ENCODE data around the gene CORIN. TPM values are rescaled to one million over a fixed set of nuclear protein-coding genes. Genes with fewer than 3 reads are reported as not detected.

CORIN gene
- total RNA-seq, 2 donors from 2014 or later = 0.26 to 0.41 TPM

DNA sequence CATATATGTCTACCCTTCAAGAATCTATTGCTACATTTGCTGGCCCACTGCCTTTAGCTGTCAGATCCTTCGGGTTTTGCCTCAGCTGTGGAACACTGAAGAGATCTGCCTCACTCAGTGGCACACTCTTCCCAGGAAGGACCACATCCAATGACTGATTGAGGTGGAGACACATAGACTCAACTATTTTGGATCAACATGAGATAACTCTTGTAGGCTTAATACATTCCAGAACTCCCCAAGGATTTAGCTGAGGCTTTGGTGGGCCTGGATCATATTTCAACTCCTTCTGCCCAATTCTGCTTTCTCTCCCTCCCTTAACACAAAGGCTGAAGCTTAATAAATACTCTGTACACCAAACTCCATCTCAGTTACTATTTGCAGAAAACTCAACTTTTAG, 100.5 kb downstream of the CORIN start:
- no peak for ATAC-seq (replicated peaks)
- no peaks in the 10 kb centered on the region for H3K27me3 Mint-ChIP-seq
- no peaks in the 10 kb centered on the region for H3K4me1 Mint-ChIP-seq
- H3K36me3 Mint-ChIP-seq (ENCODE audit: low read depth) = no peaks in the 10 kb centered on the region
- H3K9me3 Mint-ChIP-seq = no peaks in the 10 kb centered on the region
- H3K27ac Mint-ChIP-seq = no peak overlapping the region
- H3K4me3 Mint-ChIP-seq = no peak overlapping the region

DNA sequence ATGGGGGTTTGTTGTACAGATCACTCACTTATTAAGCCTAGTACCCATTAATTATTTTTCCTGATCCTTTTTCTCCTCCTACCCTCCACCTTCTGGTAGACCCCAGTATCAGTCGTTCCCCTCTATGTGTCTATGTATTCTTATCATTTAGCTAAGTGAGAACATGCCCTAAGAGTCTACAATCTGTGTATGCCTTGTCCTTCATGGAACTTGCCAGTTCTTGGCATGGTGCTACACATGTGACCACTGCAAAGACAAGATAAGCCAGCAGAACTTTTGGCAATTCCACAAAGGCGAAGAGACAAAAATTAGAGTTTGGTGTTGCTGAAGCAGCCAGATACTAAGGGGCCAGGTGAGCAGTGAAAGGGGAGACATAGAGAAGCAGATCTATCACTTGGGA, 101.3 kb downstream of the CORIN start:
- Mint-ChIP-seq H3K4me1 (no peaks in the 10 kb centered on the region), H3K27ac (no peak overlapping the region)

DNA sequence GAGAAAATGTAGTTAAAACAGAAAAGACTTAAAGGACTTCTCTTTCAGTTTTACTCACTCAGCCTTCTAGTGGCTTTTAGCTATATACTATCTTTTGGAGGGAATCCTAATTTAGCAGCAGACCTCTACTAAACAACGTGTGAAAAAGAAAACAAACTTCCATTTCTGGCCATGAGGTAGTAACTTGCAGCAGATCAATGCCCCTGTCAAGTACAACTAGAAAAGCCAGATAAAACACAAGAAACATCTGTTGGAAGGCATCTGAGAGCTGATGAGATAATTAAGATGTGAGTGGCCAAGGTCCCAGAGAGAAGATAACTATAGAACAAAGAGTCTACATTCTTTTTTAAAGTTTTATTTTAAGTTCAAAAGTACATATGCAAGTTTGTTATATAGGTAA, 101.7 kb downstream of the CORIN start:
- ATAC-seq (replicated peaks) = no peak
- H3K9me3 Mint-ChIP-seq = no peaks in the 10 kb centered on the region
- H3K27me3 Mint-ChIP-seq = peaks cover 2% of the 10 kb centered on the region
- no peak overlapping the region for H3K4me3 Mint-ChIP-seq
- H3K27ac Mint-ChIP-seq = no peak overlapping the region
- H3K36me3 Mint-ChIP-seq (ENCODE audit: low read depth) = no peaks in the 10 kb centered on the region
- no peaks in the 10 kb centered on the region for H3K4me1 Mint-ChIP-seq

More for the DNA sequence above, 101.3 kb downstream of the CORIN start:
- no peak for ATAC-seq (replicated peaks)
- H3K36me3 Mint-ChIP-seq (ENCODE audit: low read depth) = no peaks in the 10 kb centered on the region
- H3K9me3 Mint-ChIP-seq = no peaks in the 10 kb centered on the region
- no peaks in the 10 kb centered on the region for H3K27me3 Mint-ChIP-seq
- no peak overlapping the region for H3K4me3 Mint-ChIP-seq

DNA sequence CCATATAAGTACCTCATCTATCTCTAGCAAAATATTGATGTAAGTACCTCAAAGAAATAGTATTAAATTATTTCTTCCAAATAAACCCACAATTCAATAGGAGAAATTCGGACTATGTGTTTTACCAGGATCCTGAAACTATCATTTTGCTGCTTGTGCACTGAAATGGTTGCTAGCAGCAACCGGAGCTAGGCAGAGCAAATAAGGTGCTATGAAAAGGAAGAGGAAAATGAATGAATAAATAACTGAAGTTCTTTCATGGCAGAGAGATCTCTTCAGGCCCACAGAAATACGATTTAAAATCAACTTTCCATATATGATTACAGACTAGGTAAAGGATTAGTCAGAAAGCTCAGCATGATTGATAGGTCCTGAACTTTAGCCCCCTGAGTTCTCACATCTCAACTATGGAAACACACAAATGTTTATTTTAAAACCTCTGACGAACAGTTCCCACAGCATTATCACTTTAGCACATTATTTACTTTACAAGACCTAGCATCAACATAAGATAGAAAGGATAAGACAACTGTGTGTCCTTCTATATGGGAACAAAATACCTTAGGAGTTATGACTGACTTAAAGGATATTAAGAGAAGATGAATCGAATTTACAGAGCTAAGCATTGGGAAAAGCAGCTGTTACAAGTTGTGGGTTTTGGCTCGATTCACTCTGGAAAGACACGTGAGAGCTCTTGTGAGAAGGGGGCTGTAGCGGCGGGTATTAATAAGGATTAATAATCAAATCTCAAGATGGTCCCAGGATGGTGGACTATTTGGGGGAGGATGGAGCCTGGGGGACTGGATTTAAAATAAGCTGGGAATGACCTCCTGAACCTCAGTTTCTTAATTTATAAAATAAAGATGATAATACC, 104.3 kb downstream of the CORIN start:
- Mint-ChIP-seq H3K27me3 (peaks cover 12% of the 10 kb centered on the region), H3K36me3 (ENCODE audit: low read depth) (no peaks in the 10 kb centered on the region), H3K4me1 (no peaks in the 10 kb centered on the region), H3K4me3 (no peak overlapping the region), H3K27ac (no peak overlapping the region), H3K9me3 (no peaks in the 10 kb centered on the region)
- no peak for ATAC-seq (replicated peaks)

DNA sequence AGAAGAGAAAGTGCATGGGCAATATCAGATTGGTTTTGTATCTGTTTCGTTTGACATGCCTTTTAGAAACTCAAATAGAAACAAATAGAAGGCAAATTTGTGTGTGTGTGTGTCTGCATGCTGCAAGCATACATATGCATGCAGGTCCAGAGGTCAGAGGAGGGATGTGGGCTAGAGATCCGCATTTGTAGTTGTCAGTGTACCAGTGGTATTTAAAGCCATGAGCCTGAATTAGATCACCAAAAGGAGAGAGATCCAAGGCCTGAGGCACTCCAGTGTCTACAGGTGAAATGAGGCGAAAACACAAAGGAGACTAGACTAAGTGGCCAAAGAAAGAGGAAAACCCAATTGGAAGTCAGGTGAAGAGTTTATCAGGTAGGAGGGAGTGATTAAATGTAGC, 106.7 kb downstream of the CORIN start:
- no peak for ATAC-seq (replicated peaks)
- Mint-ChIP-seq H3K36me3 (ENCODE audit: low read depth) (no peaks in the 10 kb centered on the region), H3K27me3 (peaks cover 12% of the 10 kb centered on the region), H3K27ac (no peak overlapping the region), H3K4me3 (no peak overlapping the region), H3K9me3 (no peaks in the 10 kb centered on the region), H3K4me1 (no peaks in the 10 kb centered on the region)

DNA sequence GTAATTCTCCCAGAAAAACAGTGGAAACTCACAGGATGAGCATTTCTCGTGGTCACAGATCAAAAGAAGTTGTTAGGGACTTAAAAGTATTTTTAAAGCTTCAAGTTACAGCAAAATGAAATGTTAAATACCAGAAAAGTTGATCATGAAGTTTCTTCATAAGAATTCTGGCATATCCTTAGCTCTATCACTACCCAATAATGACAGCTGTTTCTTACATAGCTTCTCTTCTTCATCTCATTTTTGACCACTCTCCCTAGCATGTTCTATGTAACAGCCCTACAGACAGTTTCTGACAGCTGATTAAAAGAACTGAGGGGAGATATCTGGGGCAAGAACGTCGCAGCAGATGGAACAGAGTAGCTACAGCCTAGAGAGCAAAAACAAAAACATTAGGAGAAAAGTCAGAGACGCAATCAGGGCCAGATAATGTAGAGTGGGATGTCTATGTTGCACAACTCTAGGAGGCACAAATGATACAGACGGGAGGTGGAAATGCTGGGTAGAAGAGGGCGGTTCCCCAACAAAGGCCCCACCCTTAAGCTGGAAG, 108.7 kb downstream of the CORIN start:
- no peak overlapping the region for H3K27ac Mint-ChIP-seq
- no peaks in the 10 kb centered on the region for H3K9me3 Mint-ChIP-seq
- no peaks in the 10 kb centered on the region for H3K4me1 Mint-ChIP-seq
- no peak overlapping the region for H3K4me3 Mint-ChIP-seq
- no peaks in the 10 kb centered on the region for H3K36me3 Mint-ChIP-seq (ENCODE audit: low read depth)
- ATAC-seq (replicated peaks) = no peak
- peaks cover 12% of the 10 kb centered on the region for H3K27me3 Mint-ChIP-seq

DNA sequence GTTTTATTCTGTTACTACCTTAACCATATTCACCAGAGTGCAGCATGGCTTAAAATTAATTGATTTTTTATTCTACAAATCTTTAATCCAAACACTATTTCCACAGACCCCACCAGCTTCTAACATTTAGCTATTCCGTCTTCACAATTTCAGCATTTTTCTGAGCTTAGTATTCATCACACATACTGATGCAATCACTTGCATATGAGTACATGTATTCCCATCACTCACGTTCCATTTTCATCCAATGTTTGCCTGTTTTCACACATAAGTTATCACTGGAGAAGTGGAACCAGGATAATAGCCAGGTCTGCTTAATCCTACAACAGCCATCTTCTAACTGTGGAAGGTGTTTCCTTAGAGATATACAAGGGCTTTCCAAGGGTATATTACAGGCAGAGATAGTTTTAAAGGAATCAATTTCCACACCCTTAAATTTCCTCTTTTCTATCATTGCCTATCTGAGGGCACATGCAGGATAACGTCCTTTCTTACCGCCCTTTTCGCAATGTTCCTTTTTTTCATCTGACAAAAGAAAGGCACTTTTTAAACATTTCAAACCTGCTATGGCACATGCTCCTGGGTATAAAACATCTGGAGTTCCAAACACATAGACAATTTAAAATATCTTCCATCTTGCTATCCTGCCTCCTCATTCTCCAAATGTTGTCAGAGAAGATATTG, 115.8 kb downstream of the CORIN start:
- Mint-ChIP-seq H3K27ac (no peak overlapping the region), H3K4me3 (no peak overlapping the region), H3K27me3 (peaks cover 32% of the 10 kb centered on the region), H3K36me3 (ENCODE audit: low read depth) (no peaks in the 10 kb centered on the region), H3K4me1 (no peaks in the 10 kb centered on the region), H3K9me3 (no peaks in the 10 kb centered on the region)
- no peak for ATAC-seq (replicated peaks)

DNA sequence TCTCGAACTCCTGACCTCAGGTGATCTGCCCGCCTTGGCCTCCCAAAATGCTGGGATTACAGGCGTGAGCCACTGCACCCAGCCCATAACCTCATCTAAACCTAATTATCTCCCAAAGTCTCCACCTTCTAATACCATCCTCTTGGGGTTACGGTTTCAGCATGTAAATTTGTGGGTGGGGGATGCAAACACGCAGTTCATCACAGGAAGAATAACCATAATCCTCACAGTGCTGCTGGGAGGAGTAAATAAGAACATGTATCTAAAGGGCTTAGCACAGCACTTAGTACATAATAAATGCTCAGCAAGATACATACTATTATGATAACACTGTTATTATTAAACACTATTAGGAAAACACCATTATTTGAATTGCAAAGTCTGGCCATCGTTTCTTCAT, 116.4 kb downstream of the CORIN start:
- Mint-ChIP-seq H3K27ac (no peak overlapping the region), H3K9me3 (no peaks in the 10 kb centered on the region)
- ATAC-seq (replicated peaks) = no peak

DNA sequence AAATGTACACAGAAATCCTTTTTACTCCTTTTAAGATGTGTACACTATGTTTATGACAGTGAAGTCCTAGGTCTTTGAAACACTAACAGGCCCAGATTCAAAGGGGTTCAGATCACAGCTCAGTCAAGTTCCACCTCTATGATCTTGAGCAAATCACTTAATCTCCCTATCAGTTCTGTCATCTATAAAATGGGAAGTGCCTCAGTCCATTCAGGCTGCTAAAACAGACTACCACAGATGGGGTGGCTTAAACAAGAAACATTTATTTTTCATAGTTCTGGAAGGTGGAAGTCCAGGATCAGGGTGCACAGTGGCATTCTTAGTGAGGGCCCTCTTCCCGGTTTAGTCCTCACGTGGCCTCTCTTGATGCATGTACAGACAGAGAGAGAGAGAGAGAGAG, 117.1 kb downstream of the CORIN start:
- no peak overlapping the region for H3K4me3 Mint-ChIP-seq
- H3K9me3 Mint-ChIP-seq = no peaks in the 10 kb centered on the region

More for the DNA sequence above, 116.4 kb downstream of the CORIN start:
- H3K4me3 Mint-ChIP-seq = no peak overlapping the region
- H3K4me1 Mint-ChIP-seq = no peaks in the 10 kb centered on the region
- no peaks in the 10 kb centered on the region for H3K36me3 Mint-ChIP-seq (ENCODE audit: low read depth)
- H3K27me3 Mint-ChIP-seq = peaks cover 32% of the 10 kb centered on the region

DNA sequence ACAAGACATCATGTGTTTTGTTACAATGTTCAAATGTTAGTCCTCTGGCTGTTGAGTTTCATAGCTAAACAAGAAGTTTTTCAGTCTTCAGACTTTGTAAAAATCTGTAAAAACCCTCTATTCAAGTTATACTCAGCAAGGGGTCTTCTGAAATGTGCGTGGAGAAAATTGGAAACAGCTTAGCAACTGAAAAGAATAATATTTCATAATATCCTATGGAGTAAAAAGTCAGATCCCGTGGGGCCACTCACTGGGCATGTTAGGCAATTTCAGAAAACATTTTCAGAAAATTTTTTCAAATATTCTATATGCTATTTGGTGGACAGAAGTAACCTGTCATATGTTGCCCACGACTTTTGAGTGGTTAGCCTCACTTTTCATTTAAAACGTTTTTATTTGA, 118.3 kb downstream of the CORIN start:
- H3K36me3 Mint-ChIP-seq (ENCODE audit: low read depth) = no peaks in the 10 kb centered on the region
- peaks cover 38% of the 10 kb centered on the region for H3K27me3 Mint-ChIP-seq
- H3K4me3 Mint-ChIP-seq = no peak overlapping the region
- no peak overlapping the region for H3K27ac Mint-ChIP-seq
- H3K9me3 Mint-ChIP-seq = no peaks in the 10 kb centered on the region
- H3K4me1 Mint-ChIP-seq = no peaks in the 10 kb centered on the region
- ATAC-seq (replicated peaks) = no peak

More for the DNA sequence above, 117.1 kb downstream of the CORIN start:
- no peaks in the 10 kb centered on the region for H3K4me1 Mint-ChIP-seq
- no peaks in the 10 kb centered on the region for H3K36me3 Mint-ChIP-seq (ENCODE audit: low read depth)
- H3K27ac Mint-ChIP-seq = no peak overlapping the region
- no peak for ATAC-seq (replicated peaks)
- peaks cover 32% of the 10 kb centered on the region for H3K27me3 Mint-ChIP-seq

DNA sequence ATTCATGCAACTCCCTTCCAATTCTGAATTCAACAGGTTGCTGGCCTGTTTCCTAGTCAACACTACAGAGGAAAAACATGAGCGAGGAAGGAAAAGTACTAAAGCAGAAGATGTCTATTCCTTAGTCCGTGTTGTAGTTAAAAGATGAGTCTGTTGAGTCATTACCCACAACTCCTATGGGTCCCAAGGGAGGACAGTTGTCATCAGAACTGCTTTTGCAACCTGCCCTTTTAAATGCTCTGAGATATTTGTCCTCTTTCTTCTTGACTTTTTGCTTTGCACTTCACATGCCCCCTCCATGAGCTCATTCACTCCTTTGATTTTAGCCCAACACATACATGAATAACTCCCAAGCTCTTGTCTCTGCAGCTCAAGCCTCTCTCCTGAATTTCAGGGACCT, 119.2 kb downstream of the CORIN start:
- Mint-ChIP-seq H3K27ac (no peak overlapping the region), H3K27me3 (peaks cover 38% of the 10 kb centered on the region), H3K4me3 (no peak overlapping the region), H3K9me3 (no peaks in the 10 kb centered on the region), H3K36me3 (ENCODE audit: low read depth) (no peaks in the 10 kb centered on the region), H3K4me1 (no peaks in the 10 kb centered on the region)
- ATAC-seq (replicated peaks) = no peak

DNA sequence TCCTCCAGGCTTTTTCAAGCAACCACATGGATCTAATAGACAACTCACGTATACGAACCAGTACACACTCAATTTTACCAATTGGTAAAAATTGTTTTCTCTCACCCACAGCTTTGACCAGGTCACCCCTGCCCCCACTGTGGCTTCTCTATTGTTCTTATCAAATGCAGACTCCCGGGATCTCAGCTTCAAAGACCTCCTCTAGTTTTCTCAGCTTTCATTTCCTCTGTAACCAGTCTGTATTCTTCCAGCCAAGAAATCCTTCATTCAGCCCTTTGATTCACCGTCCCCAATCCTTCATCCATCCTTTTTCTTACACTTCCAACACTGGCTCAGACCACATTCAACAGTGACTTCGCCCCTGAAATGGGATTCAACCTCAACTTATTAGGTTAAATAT, 120.7 kb downstream of the CORIN start:
- no peak for ATAC-seq (replicated peaks)
- no peak overlapping the region for H3K4me3 Mint-ChIP-seq
- no peaks in the 10 kb centered on the region for H3K9me3 Mint-ChIP-seq
- H3K4me1 Mint-ChIP-seq = no peaks in the 10 kb centered on the region
- no peaks in the 10 kb centered on the region for H3K36me3 Mint-ChIP-seq (ENCODE audit: low read depth)
- H3K27ac Mint-ChIP-seq = no peak overlapping the region
- peaks cover 27% of the 10 kb centered on the region for H3K27me3 Mint-ChIP-seq

DNA sequence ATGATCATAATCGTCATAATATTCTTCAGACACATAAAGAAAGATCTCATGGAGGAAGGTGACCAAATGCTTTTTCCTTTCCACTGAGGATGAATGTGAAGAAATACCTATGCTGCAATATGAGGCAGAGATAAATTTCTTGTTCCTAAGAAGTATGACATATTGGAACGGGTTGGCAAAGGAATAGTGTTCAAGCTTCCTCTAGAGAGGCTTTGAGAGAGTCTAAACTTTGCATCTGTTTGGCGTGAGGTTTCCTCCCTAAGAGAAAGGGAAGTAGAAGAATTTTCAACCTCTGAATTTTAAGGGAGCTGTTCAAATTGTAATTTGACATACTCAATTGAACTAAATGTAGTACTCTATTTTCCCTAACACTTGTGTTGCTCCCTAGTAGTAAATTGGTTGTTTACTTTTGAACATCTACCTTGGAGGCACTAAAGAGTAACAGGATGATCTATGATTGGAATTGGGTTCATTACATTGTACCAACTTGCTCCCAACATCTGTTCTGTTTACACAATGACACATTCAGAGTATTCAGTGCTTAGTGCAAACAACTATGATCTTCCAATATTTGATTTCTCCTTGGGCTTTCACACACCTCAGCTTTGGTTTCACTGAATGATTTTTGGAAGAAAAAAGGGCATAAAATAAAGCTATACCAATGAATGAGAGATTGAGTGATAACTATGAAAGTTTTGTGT, 122.0 kb downstream of the CORIN start:
- no peak overlapping the region for H3K27ac Mint-ChIP-seq
- H3K27me3 Mint-ChIP-seq = peaks cover 26% of the 10 kb centered on the region
- no peaks in the 10 kb centered on the region for H3K4me1 Mint-ChIP-seq
- no peaks in the 10 kb centered on the region for H3K36me3 Mint-ChIP-seq (ENCODE audit: low read depth)
- no peak overlapping the region for H3K4me3 Mint-ChIP-seq
- no peaks in the 10 kb centered on the region for H3K9me3 Mint-ChIP-seq
- no peak for ATAC-seq (replicated peaks)

DNA sequence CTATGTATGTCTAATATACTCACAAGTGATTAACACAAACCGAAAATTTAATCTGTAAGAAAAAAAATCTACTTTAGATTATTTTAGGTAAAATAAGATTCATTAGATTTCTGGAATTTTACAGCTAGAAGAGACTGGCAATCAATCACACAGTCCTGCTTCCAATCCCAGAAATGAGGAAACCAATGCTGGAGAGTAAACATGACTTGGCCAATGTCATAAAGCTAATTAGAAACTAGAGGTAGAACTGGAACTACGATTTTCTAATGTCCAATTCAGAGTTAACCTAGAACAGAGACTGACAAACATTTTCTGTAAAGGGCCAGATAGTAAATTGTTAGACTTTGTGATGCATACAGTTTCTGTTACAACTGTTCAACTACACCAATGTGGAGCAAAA, 123.6 kb downstream of the CORIN start:
- Mint-ChIP-seq H3K9me3 (no peaks in the 10 kb centered on the region), H3K4me3 (no peak overlapping the region), H3K4me1 (no peaks in the 10 kb centered on the region), H3K36me3 (ENCODE audit: low read depth) (no peaks in the 10 kb centered on the region), H3K27ac (no peak overlapping the region), H3K27me3 (peaks cover 27% of the 10 kb centered on the region)
- ATAC-seq (replicated peaks) = no peak
